WI38 (cell line): ENCODE results near the gene LMCD1.

Experiments used
- H3K4me3 ChIP-seq: 2 replicates; pipeline ENCODE4 v1.5.1; 2011; ENCODE audit warnings: low read depth, mild to moderate bottlenecking, control low read depth, low read length
- CTCF ChIP-seq: IDR thresholded peaks from 2 replicates; pipeline ENCODE4 v1.5.1; 2012; ENCODE audit warnings: low read depth, mild to moderate bottlenecking, control low read depth, low read length

The LMCD1 gene

GRCh38 chr3:8536096-8537056 is 34.8 kb downstream of the LMCD1 start:
- TF ChIP-seq CTCF = no peak
- no peak overlapping the region for H3K4me3 ChIP-seq

- no peak for TF ChIP-seq CTCF
- H3K4me3 ChIP-seq = no peak overlapping the region
Observed at GRCh38 chr3:8537440-8537839, 35.8 kb downstream of the LMCD1 start.

GRCh38 chr3:8538223-8538622 is 36.6 kb downstream of the LMCD1 start:
- H3K4me3 ChIP-seq = no peak overlapping the region
- TF ChIP-seq CTCF = no peak

GRCh38 chr3:8538913-8539312 is 37.3 kb downstream of the LMCD1 start:
- TF ChIP-seq CTCF = no peak
- no peak overlapping the region for H3K4me3 ChIP-seq

GRCh38 chr3:8539419-8539818 is 37.8 kb downstream of the LMCD1 start:
- H3K4me3 ChIP-seq = no peak overlapping the region

GRCh38 chr3:8540456-8540855 is 38.8 kb downstream of the LMCD1 start:
- no peak overlapping the region for H3K4me3 ChIP-seq
- TF ChIP-seq CTCF = no peak

More at GRCh38 chr3:8539419-8539818, 37.8 kb downstream of the LMCD1 start:
- no peak for TF ChIP-seq CTCF

- no peak overlapping the region for H3K4me3 ChIP-seq
- no peak for TF ChIP-seq CTCF
Observed at GRCh38 chr3:8541486-8541885, 39.9 kb downstream of the LMCD1 start.
